ENCODE measurements around the gene ATP1A4.
"Not testable (repeated sequence)": the region's sequence is repeated elsewhere in the genome, so short reads cannot be mapped to it uniquely, and the experiment has no call there.

Gene ATP1A4

DNA sequence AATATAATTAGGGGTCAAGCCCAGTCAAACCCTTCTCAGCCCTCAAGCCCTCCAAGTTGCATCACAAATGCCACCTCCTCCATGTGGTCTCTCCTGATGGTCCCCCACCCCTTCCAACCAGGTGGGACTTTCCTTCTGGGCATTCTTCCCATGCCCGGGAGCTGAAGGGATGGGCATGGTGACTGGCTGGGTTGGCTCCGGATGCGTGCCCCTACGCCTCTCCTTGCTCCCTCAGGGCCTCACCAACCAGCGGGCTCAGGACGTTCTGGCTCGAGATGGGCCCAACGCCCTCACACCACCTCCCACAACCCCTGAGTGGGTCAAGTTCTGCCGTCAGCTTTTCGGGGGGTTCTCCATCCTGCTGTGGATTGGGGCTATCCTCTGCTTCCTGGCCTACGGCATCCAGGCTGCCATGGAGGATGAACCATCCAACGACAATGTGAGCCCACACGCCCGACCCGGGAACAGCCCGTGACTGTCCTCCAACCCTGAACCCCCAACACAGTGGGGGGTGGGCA, 28.4 kb upstream of the ATP1A4 start:
- DNase-seq, result no peak

DNA sequence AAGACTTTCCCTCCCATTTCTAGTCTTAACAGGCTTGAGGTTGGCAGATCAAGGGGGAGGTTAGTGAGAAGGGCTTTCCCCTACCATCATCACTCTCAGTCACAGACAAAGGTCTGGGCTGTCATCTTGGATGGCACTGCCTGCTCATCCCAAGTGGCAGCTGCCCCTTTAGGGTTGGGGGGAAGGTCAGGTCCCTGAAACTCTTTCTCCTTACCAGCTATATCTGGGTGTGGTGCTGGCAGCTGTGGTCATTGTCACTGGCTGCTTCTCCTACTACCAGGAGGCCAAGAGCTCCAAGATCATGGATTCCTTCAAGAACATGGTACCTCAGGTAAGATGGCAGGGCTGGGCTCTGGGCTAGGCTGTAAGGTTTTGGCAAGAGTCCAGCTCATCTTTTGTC, 27.7 kb upstream of the ATP1A4 start:
- DNase-seq, result no peak

DNA sequence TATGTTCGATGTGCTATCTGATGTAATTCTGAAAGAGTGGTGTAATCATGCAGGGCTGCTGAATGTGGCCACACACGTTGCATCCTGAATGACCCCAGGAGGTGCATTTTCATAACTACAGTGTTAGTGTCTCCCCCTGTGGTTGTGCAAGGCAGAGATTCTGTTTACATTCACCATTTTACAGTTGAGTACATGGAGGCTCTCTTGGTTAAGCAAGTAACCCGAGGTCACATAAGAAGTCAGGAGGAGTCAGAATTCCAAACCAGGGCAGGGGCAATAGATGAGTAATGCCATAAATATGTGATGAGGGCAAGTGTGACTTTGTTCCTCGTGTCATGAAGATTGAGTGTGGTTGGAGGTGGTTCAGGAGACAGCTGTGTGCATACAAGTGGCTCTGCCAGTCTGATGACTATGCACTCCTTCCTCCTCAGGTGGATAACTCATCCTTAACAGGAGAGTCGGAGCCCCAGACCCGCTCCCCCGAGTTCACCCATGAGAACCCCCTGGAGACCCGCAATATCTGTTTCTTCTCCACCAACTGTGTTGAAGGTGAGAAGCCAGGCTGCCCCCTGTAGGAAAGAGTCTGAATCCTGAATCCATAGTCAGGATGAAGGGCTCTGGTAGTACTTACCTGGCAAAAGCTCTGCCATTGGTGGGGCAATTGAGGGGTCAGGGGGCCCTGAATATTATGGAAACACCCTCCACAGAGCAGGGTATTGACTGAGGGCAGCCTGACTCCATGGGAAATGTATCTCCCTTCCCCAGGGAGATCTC, 26.5 kb upstream of the ATP1A4 start:
- DNase-seq, result no peak

GRCh38 chr1:160125746-160126145, 25.7 kb upstream of the ATP1A4 start:
- no peak for DNase-seq

GRCh38 chr1:160126342-160126741, 25.1 kb upstream of the ATP1A4 start:
- DNase-seq, result not testable (repeated sequence)

GRCh38 chr1:160127381-160127780, 24.0 kb upstream of the ATP1A4 start:
- DNase-seq, result no peak

- DNase-seq, result no peak
Measured at GRCh38 chr1:160127865-160128523, 23.4 kb upstream of the ATP1A4 start.

GRCh38 chr1:160128636-160129035, 22.8 kb upstream of the ATP1A4 start:
- DNase-seq, result no peak

DNA sequence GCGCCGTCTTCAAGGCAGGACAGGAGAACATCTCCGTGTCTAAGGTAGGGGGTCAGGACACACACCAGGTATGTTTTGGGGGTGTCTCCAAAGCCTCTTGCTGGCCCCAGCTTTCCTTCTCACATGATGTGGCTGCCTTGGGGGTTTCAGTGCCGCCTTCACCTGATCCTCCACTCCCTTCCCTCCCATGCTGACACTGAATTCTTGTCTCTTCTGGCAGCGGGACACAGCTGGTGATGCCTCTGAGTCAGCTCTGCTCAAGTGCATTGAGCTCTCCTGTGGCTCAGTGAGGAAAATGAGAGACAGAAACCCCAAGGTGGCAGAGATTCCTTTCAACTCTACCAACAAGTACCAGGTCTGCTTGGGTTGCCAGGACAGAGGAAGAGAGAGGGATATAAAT, 22.4 kb upstream of the ATP1A4 start:
- peak in 4 of 56 donors; percentile 16 to 21 (median 20) for DNase-seq

- no peak for DNase-seq
Measured at GRCh38 chr1:160129558-160129957, 21.8 kb upstream of the ATP1A4 start.

DNA sequence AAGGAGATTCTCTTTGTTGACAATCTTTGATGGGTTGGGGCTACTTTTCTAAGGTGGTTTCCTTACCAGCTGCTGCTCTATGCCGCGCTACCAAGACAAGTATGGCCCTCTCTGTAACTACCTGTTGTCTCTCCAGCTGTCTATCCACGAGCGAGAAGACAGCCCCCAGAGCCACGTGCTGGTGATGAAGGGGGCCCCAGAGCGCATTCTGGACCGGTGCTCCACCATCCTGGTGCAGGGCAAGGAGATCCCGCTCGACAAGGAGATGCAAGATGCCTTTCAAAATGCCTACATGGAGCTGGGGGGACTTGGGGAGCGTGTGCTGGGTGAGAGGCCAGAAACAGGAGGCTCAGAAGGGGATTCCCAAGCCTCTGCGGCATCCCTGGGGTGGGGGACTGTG, 21.4 kb upstream of the ATP1A4 start:
- DNase-seq, result no peak

GRCh38 chr1:160130486-160130885, 20.9 kb upstream of the ATP1A4 start:
- DNase-seq, result no peak

GRCh38 chr1:160130939-160131338, 20.5 kb upstream of the ATP1A4 start:
- no peak for DNase-seq

GRCh38 chr1:160131803-160132565, 19.4 kb upstream of the ATP1A4 start:
- peak in 15 of 56 donors; percentile 8 to 52 (median 32) for DNase-seq

GRCh38 chr1:160133990-160134770, 17.2 kb upstream of the ATP1A4 start:
- no peak for DNase-seq

- no peak for DNase-seq
Measured at GRCh38 chr1:160134791-160135572, 16.4 kb upstream of the ATP1A4 start.

GRCh38 chr1:160136121-160136925, 15.1 kb upstream of the ATP1A4 start:
- no peak for DNase-seq

- no peak for DNase-seq
Measured at GRCh38 chr1:160136926-160137200, 14.5 kb upstream of the ATP1A4 start.

DNA sequence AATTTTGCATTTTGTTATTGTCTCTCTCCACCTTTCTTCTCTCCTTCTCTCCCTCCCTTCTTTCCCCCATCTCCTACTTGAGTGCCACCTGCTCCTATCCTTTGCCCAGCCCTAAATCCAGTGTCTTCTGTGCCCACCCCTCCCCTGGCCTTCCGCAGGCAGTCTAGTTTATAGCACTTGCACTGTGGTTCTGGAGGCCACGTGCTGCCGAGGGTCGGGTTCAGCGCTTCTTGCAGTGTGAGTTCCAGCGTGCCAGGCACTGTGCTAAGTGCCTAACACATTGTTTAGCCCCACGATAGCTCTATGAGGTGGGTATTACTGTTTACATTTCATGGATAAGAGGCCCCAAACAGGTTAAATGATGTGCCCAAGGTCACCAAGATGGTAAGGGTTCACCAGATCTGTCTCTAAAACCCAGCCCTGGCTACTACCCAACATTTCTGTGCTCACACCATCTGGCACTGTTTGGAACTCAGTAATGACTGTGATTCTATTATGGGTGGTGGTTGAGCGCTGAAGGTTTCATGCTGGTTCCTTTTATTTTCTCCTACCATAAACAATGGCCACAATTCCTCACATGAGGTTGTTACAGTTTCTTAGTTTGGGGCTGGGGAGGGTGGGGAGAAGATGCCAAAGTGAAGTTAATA, 14.1 kb upstream of the ATP1A4 start:
- no peak for DNase-seq
